T-cell (primary cell): ENCODE results near the gene NUDT22. TPM values are rescaled to one million over a fixed set of nuclear protein-coding genes. Genes with fewer than 3 reads are reported as not detected.

Experiments used
- ATAC-seq, 4 experiments: fragments of 200-7000 bp in 3 of 4; fragments of 150-1000 bp in 1 of 4; cut with Tn5 transposase; replicated peaks in 1 of 4; 1 replicate in 3 of 4; 2 replicates in 1 of 4; pipeline ENCODE4 v1.10.0; 2021; ENCODE audit warnings: moderate library complexity in 3 of 4, mild to moderate bottlenecking in 2 of 4, moderate number of reproducible peaks in 1 of 4
- CTCF ChIA-PET, 2 donors: fragments of 300-600 bp; sonication (Branson Sonifier 250); formaldehyde crosslinking; loops; one replicate each; lab custom pipeline; 2022; ENCODE audit warnings: antibody characterized with exemption in 2 of 2; lab: Charles Lee
- POLR2A ChIA-PET, 2 donors: fragments of 300-600 bp; sonication (Branson Sonifier 250); formaldehyde crosslinking; loops; one replicate each; lab custom pipeline; 2022; ENCODE audit warnings: antibody characterized with exemption in 2 of 2; lab: Charles Lee
- DNase-seq, 35 experiments: peaks; one replicate each; pipeline versions ENCODE4 v3.0.0 to v3.0.0-alpha.2; 2013 to 2023
- H3K27ac ChIP-seq: one replicate; pipeline ENCODE4 v1.5.1; 2013; ENCODE audit warnings: low read length
- H3K27me3 ChIP-seq, 2 experiments: replicated peaks in 1 of 2; 1 replicate in 1 of 2; 2 replicates in 1 of 2; pipeline versions ENCODE4 v1.6.1 to v1.7.0; 2013; ENCODE audit warnings: low read length in 1 of 2, mixed read lengths in 1 of 2; ENCODE audit not compliant: control insufficient read depth in 2 of 2, insufficient read depth in 2 of 2; ENCODE audit errors: extremely low read depth in 1 of 2
- H3K36me3 ChIP-seq, 2 donors: 1 replicate in 1 of 2; 2 replicates in 1 of 2; pipeline versions ENCODE4 v1.6.1 to v1.7.0; 2013; ENCODE audit warnings: low read length in 1 of 2; ENCODE audit not compliant: control insufficient read depth in 2 of 2, insufficient read depth in 1 of 2; ENCODE audit errors: extremely low read depth in 1 of 2
- H3K4me1 ChIP-seq, 2 experiments: 1 replicate in 1 of 2; 2 replicates in 1 of 2; pipeline versions ENCODE4 v1.6.1 to v1.7.0; 2013; ENCODE audit warnings: low read length in 2 of 2, mixed read lengths in 1 of 2; ENCODE audit not compliant: insufficient read depth in 2 of 2, control insufficient read depth in 1 of 2; ENCODE audit errors: extremely low read depth in 1 of 2
- H3K4me3 ChIP-seq, 2 donors: 1 replicate in 1 of 2; 2 replicates in 1 of 2; pipeline versions ENCODE4 v1.5.1 to v1.7.0; 2013; ENCODE audit warnings: mild to moderate bottlenecking in 2 of 2, low read length in 1 of 2, moderate library complexity in 1 of 2; ENCODE audit not compliant: control insufficient read depth in 1 of 2; ENCODE audit errors: extremely low read depth in 1 of 2
- H3K9me3 ChIP-seq: 2 replicates; pipeline ENCODE4 v1.7.0; 2013
- H3K27ac Mint-ChIP-seq, 2 donors: one replicate each; pipeline ENCODE4 v1.8.0; 2020 to 2021; ENCODE audit warnings: mild to moderate bottlenecking in 2 of 2, mixed read lengths in 2 of 2
- H3K27me3 Mint-ChIP-seq, 2 donors: one replicate each; pipeline ENCODE4 v1.8.0; 2021 to 2022; ENCODE audit warnings: mixed read lengths in 2 of 2
- H3K36me3 Mint-ChIP-seq: one replicate; pipeline ENCODE4 v1.8.0; 2021; ENCODE audit warnings: mixed read lengths
- H3K4me1 Mint-ChIP-seq, 3 donors: one replicate each; pipeline ENCODE4 v1.8.0; 2020 to 2022; ENCODE audit warnings: mixed read lengths in 3 of 3, mild to moderate bottlenecking in 1 of 3
- H3K4me3 Mint-ChIP-seq, 3 donors: one replicate each; pipeline ENCODE4 v1.8.0; 2020 to 2022; ENCODE audit warnings: mild to moderate bottlenecking in 3 of 3, mixed read lengths in 3 of 3, moderate library complexity in 3 of 3
- H3K9me3 Mint-ChIP-seq, 3 donors: one replicate each; pipeline ENCODE4 v1.8.0; 2020 to 2022; ENCODE audit warnings: mixed read lengths in 3 of 3
- WGBS: methylation state at CpG from one replicate; pipeline ENCODE4 v1.1.5; 2013; ENCODE audit warnings: missing lambda C conversion rate; ENCODE audit not compliant: insufficient coverage; 5-methylcytosine and 5-hydroxymethylcytosine counted together
- total RNA-seq, 35 experiments: library from RNA in 6 of 35; stranded (reverse) in 6 of 35; fragments of 120-200 nt in 1 of 35; gene quantifications; one replicate each; pipeline versions ENCODE4 v1.2.1 to v1.2.4 and lab custom pipeline; 2013 to 2026

Gene NUDT22
- total RNA-seq, 5 donors from 2014 or later (not counting 1 experiment from before 2014, with no cell fraction given) = 49.7 to 108 (median 97.5) TPM

DNA sequence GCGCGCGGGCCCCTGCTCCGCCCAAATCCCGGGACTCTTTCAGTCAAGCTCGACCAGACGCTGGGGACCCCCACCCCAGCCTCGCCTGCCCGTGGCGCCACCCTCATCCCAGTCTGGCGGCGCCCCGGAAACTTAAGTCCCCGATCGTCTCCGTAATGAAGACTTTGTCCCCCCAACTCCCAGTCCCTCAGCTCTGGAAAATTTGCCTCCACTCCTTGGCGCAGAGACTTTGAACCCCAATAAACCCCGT is 25.6 kb downstream of the NUDT22 start:
- POLR2A ChIA-PET = no interaction called here
- no peaks in the 10 kb centered on the region for H3K9me3 ChIP-seq
- H3K27ac ChIP-seq = no peak overlapping the region
- H3K4me1 Mint-ChIP-seq = peaks cover 18 to 24% (median 20%) of the 10 kb centered on the region in 3 donors
- no peak for DNase-seq
- peak in 1 of 4 experiments; percentile 1 for ATAC-seq
- H3K4me1 ChIP-seq = peaks cover 8 to 41% of the 10 kb centered on the region in 2 experiments
- no peaks in the 10 kb centered on the region for H3K9me3 Mint-ChIP-seq
- peaks cover 0 to 17% of the 10 kb centered on the region in 2 experiments for H3K27me3 ChIP-seq
- H3K27me3 Mint-ChIP-seq = no peaks in the 10 kb centered on the region
- peaks cover 2 to 5% of the 10 kb centered on the region in 2 donors for H3K36me3 ChIP-seq
- CTCF ChIA-PET = interaction anchor here in 1 of 2 donors (1.0 to 1.2 kb wide), 2 partner anchors 47 to 50 kb away, joined by 4 to 6 read pairs; no protein-coding TSS in a partner anchor
- WGBS = 2% methylated on average over 18 of the region's 18 CpGs
- peak overlapping the region; percentile 70 to 81 for H3K4me3 ChIP-seq
- H3K36me3 Mint-ChIP-seq = no peaks in the 10 kb centered on the region
- peak overlapping the region in 1 of 2 donors; percentile 39 for H3K27ac Mint-ChIP-seq
- H3K4me3 Mint-ChIP-seq = peak overlapping the region; percentile 79 to 89 (median 83)

DNA sequence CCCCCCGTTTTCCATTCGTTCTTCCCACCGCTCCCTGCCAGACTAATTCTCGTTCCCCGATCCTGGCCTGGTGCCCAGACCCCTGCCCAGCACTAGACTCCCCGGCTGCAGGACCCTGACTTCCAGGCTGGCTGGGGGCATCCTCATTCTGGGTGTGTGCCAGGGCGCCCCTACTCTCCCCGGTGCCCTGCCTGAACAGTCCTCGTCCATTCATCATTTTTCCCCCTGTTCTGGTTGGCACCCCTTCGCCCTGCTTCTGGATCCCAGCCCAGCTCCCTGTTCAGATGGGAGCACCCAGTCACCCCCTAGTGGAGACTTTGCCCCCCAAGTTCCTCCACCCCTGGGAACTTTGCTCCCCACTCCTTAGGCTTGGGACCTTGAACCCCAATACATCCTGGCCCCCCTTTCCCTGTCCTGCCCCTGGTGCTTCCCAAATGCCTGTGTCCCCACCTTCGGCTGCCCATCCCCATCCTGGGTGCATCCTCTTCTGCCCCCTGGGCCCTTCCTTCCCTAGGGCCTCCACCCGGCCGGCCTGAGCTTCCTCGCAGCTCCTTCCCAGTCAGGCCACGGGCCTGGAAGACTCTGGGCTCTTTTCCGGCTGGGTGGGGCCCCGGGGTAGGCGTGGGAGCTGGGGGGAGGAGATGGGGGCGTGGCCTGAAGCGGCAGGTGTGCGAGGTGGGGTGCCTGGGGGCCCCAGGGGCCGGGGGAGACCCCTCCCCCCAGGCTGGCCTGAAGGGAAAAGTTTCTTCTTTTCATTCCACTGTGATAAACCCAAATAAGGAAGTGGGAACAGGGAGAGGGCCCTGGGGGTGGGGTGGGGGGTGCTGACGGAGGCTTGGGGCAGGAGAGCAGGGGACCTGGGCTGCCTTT is 26.2 kb downstream of the NUDT22 start:
- no peaks in the 10 kb centered on the region for H3K27me3 Mint-ChIP-seq
- H3K4me1 Mint-ChIP-seq = peaks cover 14 to 23% (median 20%) of the 10 kb centered on the region in 3 donors
- H3K4me3 ChIP-seq = peak overlapping the region; percentile 70 to 81
- CTCF ChIA-PET = interaction anchor here in 1 of 2 donors (1.2 kb wide), 1 partner anchor 48 kb away, joined by 4 read pairs; no protein-coding TSS in a partner anchor
- peaks cover 2 to 6% of the 10 kb centered on the region in 2 donors for H3K36me3 ChIP-seq
- H3K4me1 ChIP-seq = peaks cover 6 to 36% of the 10 kb centered on the region in 2 experiments
- WGBS = 27% methylated on average over 8 of the region's 23 CpGs
- no peaks in the 10 kb centered on the region for H3K36me3 Mint-ChIP-seq
- peak overlapping the region; percentile 79 to 89 (median 83) for H3K4me3 Mint-ChIP-seq
- H3K27me3 ChIP-seq = peaks cover 0 to 17% of the 10 kb centered on the region in 2 experiments
- DNase-seq (peak in 3 of 35 experiments; percentile 20 to 44 (median 26)), ATAC-seq (no peak)
- H3K27ac Mint-ChIP-seq = peak overlapping the region in 1 of 2 donors; percentile 39
- no peaks in the 10 kb centered on the region for H3K9me3 ChIP-seq
- H3K9me3 Mint-ChIP-seq = no peaks in the 10 kb centered on the region
- POLR2A ChIA-PET = interaction anchor here in 1 of 2 donors (0.7 kb wide), 1 partner anchor 1522 kb away, joined by 9 read pairs; no protein-coding TSS in a partner anchor
- H3K27ac ChIP-seq = no peak overlapping the region

DNA sequence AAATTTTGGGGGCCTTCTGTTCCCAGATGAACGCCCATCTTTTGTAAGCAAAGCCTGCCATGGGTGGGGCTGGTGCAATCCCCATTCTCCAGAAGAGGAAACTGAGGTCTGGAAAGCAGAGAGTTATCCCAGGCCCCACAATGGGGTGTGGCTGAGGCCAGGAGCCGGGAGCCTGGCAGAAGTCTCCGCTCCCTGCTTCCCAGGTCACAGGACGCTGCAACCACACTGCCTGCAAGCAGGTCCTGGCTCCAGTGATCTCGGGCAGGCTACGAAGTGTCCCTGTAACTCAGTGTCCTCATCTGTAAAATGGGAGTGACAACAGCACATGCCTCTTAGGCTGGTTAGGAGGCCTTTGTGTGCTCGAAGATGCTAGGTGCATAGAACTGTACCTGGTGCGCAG is 27.0 kb downstream of the NUDT22 start:
- DNase-seq (no peak), ATAC-seq (no peak)
- peaks cover 8 to 19% (median 16%) of the 10 kb centered on the region in 3 donors for H3K4me1 Mint-ChIP-seq
- CTCF ChIA-PET = no interaction called here
- POLR2A ChIA-PET = no interaction called here
- WGBS = 85% methylated on average over 6 of the region's 8 CpGs
- peaks cover 0 to 17% of the 10 kb centered on the region in 2 experiments for H3K27me3 ChIP-seq
- no peak overlapping the region for H3K4me3 ChIP-seq
- H3K36me3 Mint-ChIP-seq = peaks cover 3% of the 10 kb centered on the region
- H3K9me3 ChIP-seq = no peaks in the 10 kb centered on the region
- H3K27ac Mint-ChIP-seq = no peak overlapping the region
- H3K27ac ChIP-seq = no peak overlapping the region
- H3K36me3 ChIP-seq = peaks cover 2 to 6% of the 10 kb centered on the region in 2 donors
- H3K9me3 Mint-ChIP-seq = no peaks in the 10 kb centered on the region
- no peaks in the 10 kb centered on the region for H3K27me3 Mint-ChIP-seq
- H3K4me3 Mint-ChIP-seq = peak overlapping the region in 2 of 3 donors; percentile 28 to 89
- H3K4me1 ChIP-seq = peaks cover 5 to 30% of the 10 kb centered on the region in 2 experiments

DNA sequence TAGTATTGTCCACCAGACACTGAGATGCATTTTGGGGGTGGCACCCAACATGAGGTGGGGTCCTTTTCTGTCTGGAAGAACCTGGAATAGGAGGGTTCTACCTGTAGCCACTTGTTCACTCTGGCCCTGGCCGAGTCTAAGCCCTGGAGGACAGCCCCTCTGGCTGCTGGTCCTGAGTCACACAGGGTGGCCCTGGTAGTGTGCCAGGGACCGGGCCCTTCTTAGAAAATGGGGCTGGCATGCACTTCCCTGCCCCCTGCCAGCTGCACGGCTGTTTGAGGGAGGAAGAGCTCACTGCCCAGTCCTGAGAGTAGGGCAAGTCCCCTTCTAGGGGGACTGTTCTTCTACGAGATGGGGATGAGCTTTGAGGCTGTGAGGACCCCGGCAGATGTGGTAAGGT is 27.4 kb downstream of the NUDT22 start:
- no peaks in the 10 kb centered on the region for H3K27me3 Mint-ChIP-seq
- no peak overlapping the region for H3K27ac ChIP-seq
- CTCF ChIA-PET = no interaction called here

DNA sequence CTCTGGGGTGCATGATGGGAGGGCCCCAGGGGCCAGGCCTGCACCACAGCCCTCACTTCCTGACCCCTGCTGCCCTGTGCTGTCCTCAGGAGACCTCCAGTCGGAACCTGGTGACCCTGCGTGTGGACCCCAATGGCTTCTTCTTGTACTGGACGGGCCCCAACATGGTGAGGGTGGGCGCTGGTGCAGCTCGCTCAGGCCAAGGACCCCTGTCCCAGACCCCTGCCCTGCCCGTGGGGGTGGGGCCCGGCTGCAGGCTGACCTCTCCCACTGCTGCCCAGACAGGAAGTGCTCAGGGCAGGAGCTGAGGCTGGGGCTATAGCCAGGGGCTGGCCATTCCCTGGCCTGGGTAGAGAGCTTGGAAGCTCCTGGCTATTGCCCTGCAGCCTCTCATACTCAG is 28.3 kb downstream of the NUDT22 start:
- ATAC-seq (no peak), DNase-seq (no peak)
- Mint-ChIP-seq H3K4me1 (peaks cover 7 to 17% (median 16%) of the 10 kb centered on the region in 3 donors), H3K36me3 (peaks cover 5% of the 10 kb centered on the region), H3K4me3 (no peak overlapping the region), H3K9me3 (no peaks in the 10 kb centered on the region), H3K27me3 (no peaks in the 10 kb centered on the region), H3K27ac (no peak overlapping the region)
- no peak overlapping the region for H3K27ac ChIP-seq
- H3K4me3 ChIP-seq = no peak overlapping the region
- CTCF ChIA-PET = no interaction called here
- no peaks in the 10 kb centered on the region for H3K9me3 ChIP-seq
- peaks cover 5 to 33% of the 10 kb centered on the region in 2 experiments for H3K4me1 ChIP-seq
- peaks cover 6 to 7% of the 10 kb centered on the region in 2 donors for H3K36me3 ChIP-seq
- 100% methylated on average over 5 of the region's 7 CpGs for WGBS
- H3K27me3 ChIP-seq = peaks cover 0 to 17% of the 10 kb centered on the region in 2 experiments
- POLR2A ChIA-PET = no interaction called here

More for the DNA sequence above, 27.4 kb downstream of the NUDT22 start:
- Histone ChIP-seq H3K4me1 (peaks cover 5 to 30% of the 10 kb centered on the region in 2 experiments), H3K36me3 (peaks cover 2 to 6% of the 10 kb centered on the region in 2 donors), H3K4me3 (no peak overlapping the region), H3K9me3 (no peaks in the 10 kb centered on the region), H3K27me3 (peaks cover 0 to 17% of the 10 kb centered on the region in 2 experiments)
- peaks cover 7 to 16% (median 16%) of the 10 kb centered on the region in 3 donors for H3K4me1 Mint-ChIP-seq
- ATAC-seq = no peak
- 79% methylated on average over 4 of the region's 5 CpGs for WGBS
- no peak overlapping the region for H3K27ac Mint-ChIP-seq
- POLR2A ChIA-PET = no interaction called here
- peak overlapping the region in 1 of 3 donors; percentile 89 for H3K4me3 Mint-ChIP-seq
- no peak for DNase-seq
- peaks cover 3% of the 10 kb centered on the region for H3K36me3 Mint-ChIP-seq
- H3K9me3 Mint-ChIP-seq = no peaks in the 10 kb centered on the region
